HuH-7 (cell line): ENCODE measurements around the gene GON4L.
"Not testable (repeated sequence)": the region's sequence is repeated elsewhere in the genome, so short reads cannot be mapped to it uniquely, and the experiment has no call there.

ENCODE experiments used
- DNase-seq: peaks from one replicate; pipeline ENCODE4 v3.0.0; 2011; ENCODE audit warnings: low spot score

Gene GON4L

GRCh38 chr1:155816351-155816750 lies 40.7 kb downstream of the GON4L start:
- no peak for DNase-seq

- no peak for DNase-seq
These were observed 43.3 kb downstream of the GON4L start for GRCh38 chr1:155813672-155814071.

GRCh38 chr1:155812878-155813277 lies 44.1 kb downstream of the GON4L start:
- DNase-seq = no peak

DNA sequence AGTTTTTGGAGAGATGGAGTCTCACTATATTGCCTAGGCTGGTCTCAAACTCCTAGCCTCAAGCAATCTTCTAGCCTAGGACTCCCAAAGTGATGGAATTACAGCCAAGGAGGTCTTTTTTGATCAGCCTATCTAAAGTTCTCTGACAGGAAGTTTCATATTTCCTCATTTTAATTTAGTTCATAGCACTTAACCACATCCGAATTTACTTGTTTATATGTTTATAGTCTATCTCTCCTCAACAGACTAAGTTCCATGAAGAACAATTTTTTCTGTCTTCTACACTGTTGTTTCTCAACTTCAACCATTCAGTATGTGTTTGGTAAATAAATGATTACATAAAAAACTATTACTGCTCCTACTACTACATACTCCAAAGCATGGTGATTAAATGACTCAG lies 47.9 kb downstream of the GON4L start:
- no peak for DNase-seq

DNA sequence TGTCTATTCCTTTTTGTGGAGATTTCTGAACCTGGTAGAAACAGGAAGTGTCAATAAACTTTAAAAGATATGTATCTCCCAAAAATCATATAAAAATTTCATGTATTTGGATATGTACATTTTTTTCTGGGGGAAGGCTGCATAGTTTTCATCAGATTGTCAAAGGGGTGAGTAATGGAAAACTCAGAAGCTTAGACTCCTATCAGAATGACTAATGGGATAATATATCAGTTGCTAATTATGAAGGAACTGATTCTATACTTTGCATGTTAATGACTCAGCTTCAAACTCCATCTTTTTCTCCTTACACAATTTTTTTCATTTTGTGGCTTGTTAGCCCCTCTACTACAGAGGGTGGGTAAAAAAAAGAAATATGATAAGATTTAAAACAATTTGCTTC lies 55.9 kb downstream of the GON4L start:
- no peak for DNase-seq

- DNase-seq = not testable (repeated sequence)
These were observed 61.4 kb downstream of the GON4L start for GRCh38 chr1:155795618-155796017.

DNA sequence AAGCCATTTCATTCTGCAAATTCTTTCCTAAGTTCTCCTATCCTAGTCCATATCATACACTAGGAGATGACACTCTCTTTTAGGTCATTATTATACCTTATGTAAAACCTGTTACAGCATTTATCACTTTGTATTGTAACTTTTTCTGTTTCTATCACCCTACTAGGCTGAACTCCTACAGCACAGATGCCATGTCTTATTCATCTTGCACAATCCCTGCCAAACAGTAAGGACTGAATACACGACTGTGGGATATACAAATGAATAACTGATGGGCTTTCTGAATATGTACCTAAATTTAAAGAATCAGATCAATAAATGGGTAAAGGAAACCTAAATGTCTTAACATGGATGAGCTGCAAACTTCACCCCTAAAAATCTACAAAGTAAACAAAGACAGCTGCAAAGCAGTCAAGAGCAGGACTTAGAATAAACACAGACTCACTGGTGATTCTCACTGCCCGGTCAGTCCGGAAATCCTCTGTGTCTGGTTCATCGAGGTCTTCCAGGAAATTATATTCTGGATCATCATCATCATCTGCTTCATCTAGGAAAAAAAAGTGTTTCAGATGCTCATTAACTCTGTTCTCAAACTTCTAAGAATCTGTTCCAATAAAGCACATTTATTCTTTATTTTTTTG lies 62.3 kb downstream of the GON4L start:
- no peak for DNase-seq

DNA sequence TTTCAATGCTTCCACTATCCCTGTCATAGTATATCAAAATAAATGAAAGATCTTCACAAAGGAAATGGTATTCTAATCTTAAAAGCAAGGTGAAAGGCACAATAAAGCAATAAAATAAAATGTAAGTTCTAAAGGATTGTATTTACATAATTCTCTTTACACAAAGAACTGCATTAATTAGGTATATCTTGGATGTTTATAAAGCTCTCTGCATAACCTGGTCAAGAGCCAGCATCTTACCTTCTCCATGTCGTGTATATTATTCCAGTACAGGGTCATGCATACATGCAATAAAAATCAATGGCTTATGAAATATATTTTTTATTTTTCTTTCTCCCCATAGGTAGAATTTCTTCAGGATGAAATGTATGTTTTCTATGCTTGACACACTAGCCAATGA lies 63.8 kb downstream of the GON4L start:
- no peak for DNase-seq

DNA sequence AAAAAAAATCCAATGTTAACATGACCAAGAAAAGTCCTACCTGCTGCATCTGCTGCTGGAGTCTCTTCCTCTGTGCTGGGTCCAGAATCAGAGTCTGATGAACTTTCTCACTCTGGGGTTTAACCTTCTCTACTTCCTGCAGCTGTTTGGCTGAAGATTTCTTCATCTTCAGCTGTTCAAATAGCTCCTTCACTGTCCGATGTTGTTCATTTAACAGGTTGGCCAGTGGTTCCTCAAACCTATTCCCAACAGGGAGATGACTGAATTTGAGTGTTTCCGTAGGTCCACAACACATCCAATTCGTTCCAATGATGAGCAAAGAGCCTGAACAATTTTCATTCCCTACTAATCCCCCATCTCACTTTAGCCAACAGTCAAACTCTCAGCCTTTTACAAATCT lies 79.4 kb downstream of the GON4L start:
- no peak for DNase-seq

DNA sequence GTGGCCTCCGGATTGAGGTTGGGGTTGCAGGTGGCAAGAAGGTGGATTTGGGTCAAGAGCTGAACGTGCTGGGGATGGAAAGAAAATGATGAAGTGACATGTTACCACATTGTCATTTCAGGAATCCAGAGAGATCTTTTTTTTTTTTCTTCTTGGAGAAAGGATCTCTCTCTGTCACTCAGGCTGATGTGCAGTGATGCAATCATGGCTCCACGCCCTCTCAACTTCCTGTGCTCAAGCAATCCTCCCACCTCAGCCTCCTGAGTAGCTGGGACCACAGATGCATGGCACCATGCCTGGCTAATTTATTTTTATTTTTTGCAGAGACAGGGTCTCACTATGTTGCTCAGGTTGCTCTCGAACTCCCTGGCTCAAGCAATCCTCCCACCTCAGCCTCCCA lies 80.6 kb downstream of the GON4L start:
- no peak for DNase-seq

- DNase-seq = no peak
These were observed 83.8 kb downstream of the GON4L start for GRCh38 chr1:155773221-155773620.

DNA sequence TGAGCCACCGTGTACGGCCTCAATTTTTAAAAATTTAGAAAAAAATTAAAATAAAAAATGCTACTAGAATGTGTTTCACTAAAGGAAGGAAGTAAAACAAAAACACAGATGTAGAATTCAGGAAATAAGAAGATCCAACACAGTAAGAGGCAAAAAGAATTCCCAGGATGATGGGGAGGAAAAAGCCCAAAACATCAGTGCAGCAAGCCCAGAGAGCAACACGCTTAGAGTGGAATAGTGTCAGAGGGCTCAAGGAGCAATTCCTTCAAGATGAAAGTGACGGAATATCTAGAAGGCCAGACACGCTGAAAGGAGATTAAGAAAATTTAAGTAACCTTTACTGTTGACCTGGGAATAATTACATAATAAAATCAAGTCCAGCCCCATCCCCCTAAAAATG lies 87.8 kb downstream of the GON4L start:
- no peak for DNase-seq

- not testable (repeated sequence) for DNase-seq
These were observed 89.5 kb downstream of the GON4L start for GRCh38 chr1:155767399-155767989.

GRCh38 chr1:155763989-155764388 lies 93.0 kb downstream of the GON4L start:
- not testable (repeated sequence) for DNase-seq

DNA sequence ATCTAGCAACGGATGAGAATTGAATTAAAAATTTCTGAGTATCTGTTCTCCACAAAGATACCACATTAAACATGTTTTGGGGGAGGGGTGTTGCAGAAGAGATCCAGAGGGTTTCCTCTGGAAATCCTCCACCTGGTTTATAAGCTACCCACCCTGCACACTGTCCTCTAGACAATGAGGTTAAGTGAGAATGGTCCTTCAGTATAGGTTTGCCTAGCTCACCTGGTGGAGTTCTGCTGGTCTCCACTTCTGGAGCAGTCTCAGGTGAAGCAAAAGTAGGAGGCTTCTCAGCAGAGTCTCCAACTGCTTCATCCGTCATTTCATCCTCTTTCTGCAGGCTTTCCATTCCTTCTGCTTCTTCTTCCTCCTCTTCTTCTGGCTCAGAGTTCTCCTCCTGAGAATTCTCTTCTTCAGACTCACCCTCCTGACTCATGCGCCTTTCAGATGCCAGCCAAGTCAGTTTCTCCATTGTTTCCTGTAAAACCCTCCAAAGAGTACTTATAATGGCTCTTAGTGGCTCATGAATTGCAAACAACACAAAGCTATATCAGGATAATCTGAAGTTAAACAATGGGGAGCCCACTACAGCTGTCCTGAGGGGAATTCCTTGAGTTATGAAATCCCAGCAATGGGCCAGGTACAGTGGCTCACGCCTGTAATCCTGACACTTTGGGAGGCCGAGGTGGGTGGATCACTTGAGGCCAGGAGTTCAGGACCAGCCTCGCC lies 93.8 kb downstream of the GON4L start:
- not testable (repeated sequence) for DNase-seq

DNA sequence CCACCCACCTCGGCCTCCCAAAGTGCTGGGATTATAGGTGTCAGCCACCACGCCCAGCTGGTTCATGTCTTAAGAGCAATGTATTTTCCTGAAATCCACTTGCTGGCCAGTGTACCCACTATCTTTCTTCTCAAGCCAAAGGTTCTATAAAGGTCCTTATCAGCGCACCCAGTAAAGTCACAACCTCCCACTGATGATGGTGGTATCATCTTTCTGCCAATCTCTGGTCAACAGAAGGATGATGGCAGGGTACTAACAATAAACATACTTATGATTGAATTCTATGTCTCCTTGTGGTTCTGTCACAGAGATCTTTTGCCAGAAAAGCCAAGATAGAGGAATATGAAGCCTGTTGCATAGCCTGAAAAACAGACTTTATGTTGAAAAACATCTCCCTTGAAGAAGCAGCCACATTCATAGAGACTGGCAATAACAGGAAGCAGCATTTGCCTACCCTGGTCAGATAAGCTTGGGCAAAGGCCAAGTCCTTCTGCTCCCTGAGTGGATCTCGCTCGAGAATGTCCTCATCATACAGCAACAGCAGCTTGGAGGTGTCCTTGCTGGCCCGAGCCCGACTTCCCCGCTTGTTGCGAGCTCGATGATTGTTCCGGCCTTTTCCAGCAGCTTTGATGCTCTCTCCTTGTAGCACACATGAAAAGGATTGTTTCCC lies 95.1 kb downstream of the GON4L start:
- no peak for DNase-seq

- no peak for DNase-seq
These were observed 96.1 kb downstream of the GON4L start for GRCh38 chr1:155760751-155761475.

- no peak for DNase-seq
These were observed 96.9 kb downstream of the GON4L start for GRCh38 chr1:155759966-155760630.

DNA sequence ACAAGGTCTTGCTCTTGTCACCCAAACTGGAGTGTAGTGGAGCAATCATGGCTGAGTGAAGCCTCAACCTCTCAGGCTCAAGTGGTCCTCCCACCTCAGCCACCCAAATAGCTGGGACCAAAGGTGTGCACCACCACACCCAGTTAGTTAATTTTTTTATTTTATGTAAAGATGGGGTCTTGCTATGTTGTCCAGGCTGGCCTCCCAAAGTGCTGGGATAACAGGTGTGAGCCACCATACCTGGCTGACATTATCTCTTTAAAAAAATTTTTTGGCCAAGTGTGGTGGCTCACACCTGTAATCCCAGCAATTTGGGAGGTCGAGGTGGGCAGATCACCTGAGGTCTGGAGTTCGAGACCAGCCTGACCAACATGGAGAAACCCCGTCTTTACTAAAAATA lies 98.0 kb downstream of the GON4L start:
- DNase-seq = not testable (repeated sequence)

GRCh38 chr1:155748141-155748540 lies 108.9 kb downstream of the GON4L start:
- DNase-seq = not testable (repeated sequence)

DNA sequence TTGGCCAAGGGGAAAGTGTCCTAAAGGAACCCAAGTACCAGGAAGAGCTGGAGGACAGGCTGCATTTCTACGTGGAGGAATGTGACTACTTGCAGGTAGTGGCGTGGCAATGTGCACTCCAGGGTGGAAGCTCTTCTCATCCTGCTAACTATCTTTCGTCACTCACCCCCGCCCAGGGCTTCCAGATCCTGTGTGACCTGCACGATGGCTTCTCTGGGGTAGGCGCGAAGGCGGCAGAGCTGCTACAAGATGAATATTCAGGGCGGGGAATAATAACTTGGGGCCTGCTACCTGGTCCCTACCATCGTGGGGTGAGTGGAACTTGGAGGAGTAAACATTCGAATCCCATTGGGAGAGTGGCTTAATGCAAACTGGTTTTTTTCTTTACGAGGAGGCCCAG lies 109.4 kb downstream of the GON4L start:
- not testable (repeated sequence) for DNase-seq
